HEK293 (cell line): ENCODE data around the gene CORO2B.

Source experiments
- CTCF ChIA-PET: fragments of 350-600 bp; formaldehyde crosslinking; extraction: SDS; loops from one replicate; lab custom pipeline; 2021; ENCODE audit warnings: antibody characterized with exemption; lab: Yijun Ruan, JAX
- POLR2A ChIA-PET: fragments of 300-600 bp; formaldehyde crosslinking; extraction: SDS; loops from one replicate; lab custom pipeline; 2020; ENCODE audit warnings: antibody characterized with exemption, inconsistent platforms; lab: Yijun Ruan, JAX
- H3K27ac ChIP-seq: fragments of 200-500 bp; sonication (Bioruptor generic); 2 replicates; pipeline ENCODE4 v1.5.1; 2014; ENCODE audit warnings: low read depth, low read length, control low read depth, inconsistent platforms; ENCODE audit errors: extremely low read depth
- H3K36me3 ChIP-seq, 2 experiments: fragments of 200-500 bp in 1 of 2; sonication (Bioruptor generic) in 1 of 2; 1 replicate in 1 of 2; 2 replicates in 1 of 2; pipeline ENCODE4 v1.5.1; 2014 to 2017; ENCODE audit warnings: inconsistent platforms in 2 of 2, low read length in 2 of 2; ENCODE audit not compliant: control insufficient read depth in 2 of 2, insufficient read depth in 1 of 2
- H3K4me1 ChIP-seq: fragments of 200-500 bp; sonication (Bioruptor generic); 2 replicates; pipeline ENCODE4 v1.5.1; 2014; ENCODE audit warnings: mild to moderate bottlenecking, low read length, inconsistent platforms; ENCODE audit not compliant: control insufficient read depth, insufficient read depth
- H3K4me3 ChIP-seq: 2 replicates; pipeline ENCODE4 v1.5.1; 2011; ENCODE audit warnings: low read depth, mild to moderate bottlenecking, control low read depth, low read length, moderate library complexity
- H3K9me3 ChIP-seq: fragments of 200-500 bp; sonication (Bioruptor generic); 2 replicates; pipeline ENCODE4 v1.5.1; 2014; ENCODE audit warnings: low read depth, low read length, inconsistent platforms; ENCODE audit not compliant: control insufficient read depth, insufficient read depth
- ELK4 ChIP-seq: IDR thresholded peaks from 2 replicates; pipeline ENCODE4 v1.6.1; 2011; ENCODE audit warnings: mild to moderate bottlenecking, low read depth, low read length, borderline replicate concordance
- FEZF1 ChIP-seq: fragments of 450-650 bp; formaldehyde crosslinking; IDR thresholded peaks from 2 replicates; pipeline ENCODE4 v1.5.1; 2016; ENCODE audit warnings: missing biosample characterization, missing genetic modification characterization
- KLF16 ChIP-seq: fragments of 450-650 bp; formaldehyde crosslinking; IDR thresholded peaks from 2 replicates; pipeline ENCODE4 v1.5.1; 2017; ENCODE audit warnings: missing biosample characterization, missing genetic modification characterization
- KLF17 ChIP-seq: fragments of 450-650 bp; formaldehyde crosslinking; IDR thresholded peaks from 2 replicates; pipeline ENCODE4 v1.5.1; 2016; ENCODE audit warnings: missing biosample characterization, missing genetic modification characterization
- MEIS1 ChIP-seq: sonication (generic); formaldehyde crosslinking; IDR thresholded peaks from 2 replicates; pipeline ENCODE4 v1.8.1; 2022; ENCODE audit warnings: missing genetic modification reagents, mild to moderate bottlenecking, borderline replicate concordance
- PRDM1 ChIP-seq: fragments of 450-650 bp; formaldehyde crosslinking; IDR thresholded peaks from 2 replicates; pipeline ENCODE4; 2016; ENCODE audit warnings: missing biosample characterization, missing genetic modification characterization
- SP3 ChIP-seq: fragments of 450-650 bp; formaldehyde crosslinking; IDR thresholded peaks from 2 replicates; pipeline ENCODE4 v1.5.1; 2016; ENCODE audit warnings: missing biosample characterization, missing genetic modification characterization
- YY2 ChIP-seq: fragments of 450-650 bp; formaldehyde crosslinking; IDR thresholded peaks from 2 replicates; pipeline ENCODE4 v1.5.1; 2016; ENCODE audit warnings: missing biosample characterization, missing genetic modification characterization
- ZBTB1 ChIP-seq: fragments of 450-650 bp; formaldehyde crosslinking; IDR thresholded peaks from 2 replicates; pipeline ENCODE4 v1.5.1; 2016; ENCODE audit warnings: missing biosample characterization, missing genetic modification characterization
- ZBTB8A ChIP-seq: fragments of 450-650 bp; formaldehyde crosslinking; IDR thresholded peaks from 2 replicates; pipeline ENCODE4 v1.5.1; 2016; ENCODE audit warnings: missing biosample characterization, missing genetic modification characterization
- ZNF132 ChIP-seq: fragments of 450-650 bp; formaldehyde crosslinking; IDR thresholded peaks from 2 replicates; pipeline ENCODE4 v1.5.1; 2017; ENCODE audit warnings: missing biosample characterization, missing genetic modification characterization, borderline replicate concordance
- ZNF140 ChIP-seq: fragments of 450-650 bp; formaldehyde crosslinking; IDR thresholded peaks from 2 replicates; pipeline ENCODE4 v1.5.1; 2016; ENCODE audit warnings: missing biosample characterization, missing genetic modification characterization
- ZNF155 ChIP-seq: fragments of 450-650 bp; formaldehyde crosslinking; IDR thresholded peaks from 2 replicates; pipeline ENCODE4 v1.5.1; 2016; ENCODE audit warnings: missing biosample characterization, missing genetic modification characterization
- ZNF157 ChIP-seq: fragments of 450-650 bp; formaldehyde crosslinking; IDR thresholded peaks from 2 replicates; pipeline ENCODE4 v1.5.1; 2016; ENCODE audit warnings: missing biosample characterization, missing genetic modification characterization
- ZNF175 ChIP-seq: fragments of 450-650 bp; formaldehyde crosslinking; IDR thresholded peaks from 2 replicates; pipeline ENCODE4 v1.5.1; 2016; ENCODE audit warnings: missing biosample characterization, missing genetic modification characterization
- ZNF248 ChIP-seq: fragments of 450-650 bp; formaldehyde crosslinking; IDR thresholded peaks from 2 replicates; pipeline ENCODE4 v1.5.1; 2017; ENCODE audit warnings: missing biosample characterization, missing genetic modification characterization
- ZNF274 ChIP-seq, 2 experiments: fragments of 200-500 bp in 1 of 2; fragments of 450-650 bp in 1 of 2; sonication (Bioruptor generic) in 1 of 2; formaldehyde crosslinking in 1 of 2; IDR thresholded peaks; 2 replicates each; pipeline versions ENCODE4 v1.5.1 to v1.6.1; 2014 to 2016; ENCODE audit warnings: borderline replicate concordance in 1 of 2, inconsistent platforms in 1 of 2, low read length in 1 of 2, missing biosample characterization in 1 of 2, missing genetic modification characterization in 1 of 2
- ZNF341 ChIP-seq: fragments of 450-650 bp; formaldehyde crosslinking; IDR thresholded peaks from 2 replicates; pipeline ENCODE4; 2016; ENCODE audit warnings: low read depth, missing biosample characterization, missing genetic modification characterization
- ZNF350 ChIP-seq: fragments of 450-650 bp; formaldehyde crosslinking; IDR thresholded peaks from 2 replicates; pipeline ENCODE4 v1.5.0; 2017; ENCODE audit warnings: missing biosample characterization, mild to moderate bottlenecking, missing genetic modification characterization
- ZNF366 ChIP-seq: fragments of 450-650 bp; formaldehyde crosslinking; conservative IDR thresholded peaks from 2 replicates; pipeline ENCODE4 v1.5.1; 2016; ENCODE audit warnings: missing biosample characterization, missing genetic modification characterization
- ZNF416 ChIP-seq: fragments of 450-650 bp; formaldehyde crosslinking; IDR thresholded peaks from 2 replicates; pipeline ENCODE4 v1.5.1; 2016; ENCODE audit warnings: missing biosample characterization, missing genetic modification characterization
- ZNF426 ChIP-seq: fragments of 450-650 bp; formaldehyde crosslinking; IDR thresholded peaks from 2 replicates; pipeline ENCODE4 v1.5.1; 2017; ENCODE audit warnings: missing biosample characterization, missing genetic modification characterization, mild to moderate bottlenecking, inconsistent platforms, moderate library complexity
- ZNF449 ChIP-seq: fragments of 450-650 bp; formaldehyde crosslinking; IDR thresholded peaks from 2 replicates; pipeline ENCODE4 v1.5.1; 2017; ENCODE audit warnings: missing biosample characterization, mild to moderate bottlenecking, missing genetic modification characterization, moderate library complexity
- ZNF544 ChIP-seq: fragments of 450-650 bp; formaldehyde crosslinking; IDR thresholded peaks from 2 replicates; pipeline ENCODE4 v1.5.0; 2017; ENCODE audit warnings: missing biosample characterization, missing genetic modification characterization
- ZNF571 ChIP-seq: fragments of 450-650 bp; formaldehyde crosslinking; IDR thresholded peaks from 2 replicates; pipeline ENCODE4 v1.5.0; 2017; ENCODE audit warnings: missing biosample characterization, missing genetic modification characterization
- ZNF629 ChIP-seq: fragments of 450-650 bp; formaldehyde crosslinking; IDR thresholded peaks from 2 replicates; pipeline ENCODE4 v1.5.1; 2017; ENCODE audit warnings: missing biosample characterization, missing genetic modification characterization
- ZNF658 ChIP-seq: fragments of 450-650 bp; formaldehyde crosslinking; IDR thresholded peaks from 2 replicates; pipeline ENCODE4; 2016; ENCODE audit warnings: missing biosample characterization, missing genetic modification characterization
- ZNF785 ChIP-seq: fragments of 450-650 bp; formaldehyde crosslinking; IDR thresholded peaks from 2 replicates; pipeline ENCODE4 v1.5.1; 2016; ENCODE audit warnings: missing biosample characterization, missing genetic modification characterization
- ZNF791 ChIP-seq: fragments of 450-650 bp; formaldehyde crosslinking; IDR thresholded peaks from 2 replicates; pipeline ENCODE4 v1.5.1; 2016; ENCODE audit warnings: missing biosample characterization, missing genetic modification characterization
- ZNF837 ChIP-seq: fragments of 450-650 bp; formaldehyde crosslinking; IDR thresholded peaks from 2 replicates; pipeline ENCODE4 v1.5.1; 2016; ENCODE audit warnings: missing biosample characterization, missing genetic modification characterization
- ZSCAN23 ChIP-seq: fragments of 450-650 bp; formaldehyde crosslinking; IDR thresholded peaks from 2 replicates; pipeline ENCODE4 v1.5.1; 2016; ENCODE audit warnings: missing biosample characterization, missing genetic modification characterization
- ZSCAN5A ChIP-seq: fragments of 450-650 bp; formaldehyde crosslinking; IDR thresholded peaks from 2 replicates; pipeline ENCODE4 v1.5.1; 2016; ENCODE audit warnings: missing biosample characterization, missing genetic modification characterization

Gene CORO2B

GRCh38 chr15:68775671-68776476 is 197.1 kb downstream of the CORO2B start:
- no peaks in the 10 kb centered on the region for H3K9me3 ChIP-seq
- ChIA-PET POLR2A (no interaction called here), CTCF (interaction anchor here (1.0 to 1.3 kb wide), 2 partner anchors 9 to 100 kb away, joined by 4 read pairs; no protein-coding TSS in a partner anchor)
- no peaks in the 10 kb centered on the region for H3K4me1 ChIP-seq
- no peak overlapping the region for H3K27ac ChIP-seq
- TF ChIP-seq YY2, result no peak
- TF ChIP-seq ZNF350 (tag by site-specific recombination), result no peak
- no peak for TF ChIP-seq ZNF426
- TF ChIP-seq ZNF155 (tag by site-specific recombination), result no peak
- no peak for TF ChIP-seq SP3 (tag by site-specific recombination)
- TF ChIP-seq ZNF837 (tag by site-specific recombination), result no peak
- no peak for TF ChIP-seq MEIS1 (CRISPR knock-in tag)
- no peak for TF ChIP-seq ZNF544
- no peak for TF ChIP-seq ZNF571 (tag by site-specific recombination)
- no peak for TF ChIP-seq ZNF274 (IDR thresholded peaks at IDR 0.05; ENCODE audit: low read length)
- no peak for TF ChIP-seq ZNF274 (tag by site-specific recombination; IDR thresholded peaks at IDR 0.05; ENCODE audit: borderline replicate concordance)
- no peak for TF ChIP-seq ZNF132 (tag by site-specific recombination)
- TF ChIP-seq KLF17 (tag by site-specific recombination), result no peak
- no peak for TF ChIP-seq ZNF366
- TF ChIP-seq ZNF785 (tag by site-specific recombination), result no peak
- TF ChIP-seq FEZF1 (tag by site-specific recombination), result no peak
- no peak for TF ChIP-seq ZNF416 (tag by site-specific recombination)
- TF ChIP-seq ZNF629, result no peak
- no peak for TF ChIP-seq ELK4
- TF ChIP-seq ZNF175 (tag by site-specific recombination), result no peak
- TF ChIP-seq ZNF157, result no peak
- peaks cover 23 to 33% of the 10 kb centered on the region in 2 experiments for H3K36me3 ChIP-seq
- no peak overlapping the region for H3K4me3 ChIP-seq

GRCh38 chr15:68776477-68777270 is 197.9 kb downstream of the CORO2B start:
- H3K36me3 ChIP-seq, result peaks cover 31 to 39% of the 10 kb centered on the region in 2 experiments
- H3K4me3 ChIP-seq, result no peak overlapping the region
- ChIA-PET CTCF (interaction anchor here (1.0 kb wide), 3 partner anchors 8 to 37 kb away, joined by 3 to 4 read pairs (median 3); no protein-coding TSS in a partner anchor), POLR2A (no interaction called here)
- H3K27ac ChIP-seq, result no peak overlapping the region
- no peaks in the 10 kb centered on the region for H3K4me1 ChIP-seq
- no peaks in the 10 kb centered on the region for H3K9me3 ChIP-seq
- TF ChIP-seq ZBTB1 (tag by site-specific recombination) (no peak), ZSCAN23 (no peak), ZBTB8A (tag by site-specific recombination) (no peak), PRDM1 (tag by site-specific recombination) (no peak), ZNF449 (tag by site-specific recombination) (no peak), ZNF658 (tag by site-specific recombination) (no peak), ZNF140 (tag by site-specific recombination) (no peak), ZSCAN5A (tag by site-specific recombination) (no peak), KLF16 (no peak), ZNF248 (no peak), ZNF791 (tag by site-specific recombination) (no peak), ZNF341 (tag by site-specific recombination) (no peak)
